Suprapubic skin (tissue), 4 donors: ENCODE data around the gene EMP2. TPM values are rescaled to one million over a fixed set of nuclear protein-coding genes. Genes with fewer than 3 reads are reported as not detected.

Experiments
- DNase-seq, 2 donors: peaks; one replicate each; pipeline ENCODE4 v3.0.0-alpha.2; 2019; ENCODE audit warnings: low spot score in 2 of 2
- H3K27ac ChIP-seq: fragments of 200-600 bp; sonication (generic); one replicate; pipeline ENCODE4 v1.5.1; 2019
- H3K27me3 ChIP-seq: fragments of 200-600 bp; sonication (generic); one replicate; pipeline ENCODE4 v1.5.1; 2019
- H3K36me3 ChIP-seq: fragments of 200-600 bp; sonication (generic); one replicate; pipeline ENCODE4 v1.5.1; 2019
- H3K4me1 ChIP-seq: fragments of 200-600 bp; sonication (generic); one replicate; pipeline ENCODE4 v1.5.1; 2019
- H3K4me3 ChIP-seq: fragments of 200-600 bp; sonication (generic); one replicate; pipeline ENCODE4 v1.5.1; 2019; ENCODE audit warnings: mild to moderate bottlenecking
- H3K9me3 ChIP-seq: fragments of 200-600 bp; sonication (generic); one replicate; pipeline ENCODE4 v1.5.1; 2019
- EP300 ChIP-seq: sonication (generic); formaldehyde crosslinking; IDR thresholded peaks from one replicate; pipeline ENCODE4 v1.6.1; 2017; ENCODE audit warnings: antibody characterized with exemption
- POLR2A ChIP-seq, 2 donors: fragments of 450-650 bp; IDR thresholded peaks; one replicate each; pipeline ENCODE4 v1.6.1; 2017; ENCODE audit warnings: antibody characterized with exemption in 2 of 2, mild to moderate bottlenecking in 2 of 2, moderate library complexity in 2 of 2
- POLR2AphosphoS5 ChIP-seq, 3 donors: sonication (generic); formaldehyde crosslinking; IDR thresholded peaks; one replicate each; pipeline ENCODE4 v1.6.1; 2017; ENCODE audit warnings: antibody characterized with exemption in 3 of 3
- WGBS: methylation state at CpG from one replicate; pipeline ENCODE4 v1.1.5; 2018; 5-methylcytosine and 5-hydroxymethylcytosine counted together
- total RNA-seq, 4 donors: library from RNA; depleted of rRNA; stranded (reverse); fragments of >200 nt; gene quantifications; one replicate each; pipeline ENCODE4 v1.1.0, GENCODE V29; 2016
- TF ChIP-seq, protein P1 (sequence below), 2 donors: fragments of 200-600 bp in 1 of 2; fragments of 450-650 bp in 1 of 2; sonication (generic) in 1 of 2; IDR thresholded peaks; one replicate each; pipeline ENCODE4 v1.5.1; 2016 to 2019; ENCODE audit warnings: antibody characterized with exemption in 2 of 2, mild to moderate bottlenecking in 1 of 2, moderate library complexity in 1 of 2

The EMP2 gene
- total RNA-seq, 4 donors from 2014 or later = 91.6 to 187 (median 139) TPM

DNA sequence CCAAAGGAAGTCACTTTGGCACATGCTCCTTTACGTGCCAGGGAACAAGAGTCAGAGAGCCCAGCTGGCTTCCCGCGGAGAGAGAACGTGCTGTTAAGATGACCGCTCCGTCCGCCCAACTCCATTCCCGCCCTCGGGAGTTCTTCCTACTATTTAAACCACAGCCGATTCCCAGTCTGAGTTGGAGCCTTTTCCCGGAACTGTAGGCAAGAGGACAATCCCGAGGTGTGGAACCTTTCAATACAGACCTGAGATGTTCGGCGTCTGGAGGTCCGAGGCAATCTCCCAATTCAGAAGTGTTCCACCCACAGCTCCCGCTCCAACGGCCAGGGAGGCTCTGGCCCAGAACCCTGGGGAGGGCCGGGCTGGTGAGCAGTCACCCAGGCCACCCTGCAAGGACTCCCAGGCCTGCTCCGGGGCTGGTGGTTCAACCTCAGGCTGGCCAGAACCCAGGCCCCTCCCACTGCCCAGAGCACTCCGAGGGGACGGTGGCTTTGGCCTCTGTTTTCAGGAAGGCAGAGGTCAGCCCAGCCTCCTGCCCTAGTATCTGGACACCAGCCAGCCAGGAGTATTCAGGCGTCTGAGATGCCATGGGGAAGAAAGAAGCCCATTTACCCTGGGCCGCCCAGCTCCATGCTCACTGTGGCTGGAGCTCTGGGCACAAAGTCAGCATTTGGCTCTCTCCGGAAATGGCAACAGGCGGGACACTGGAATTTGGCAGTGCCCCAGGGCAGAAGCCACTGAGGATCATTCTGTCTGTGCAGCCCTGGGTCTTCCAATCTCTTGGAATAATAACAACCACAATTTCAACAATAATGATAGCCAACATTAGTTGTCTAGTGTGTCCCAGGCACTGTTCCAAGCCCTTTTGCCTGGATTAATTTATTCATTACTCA lies 21.4 kb downstream of the EMP2 start:
- WGBS = 59% methylated on average over 15 of the region's 25 CpGs
- peak overlapping the region; percentile 86 for H3K27ac ChIP-seq
- peak overlapping the region; percentile 21 for H3K4me3 ChIP-seq
- H3K27me3 ChIP-seq = no peaks in the 10 kb centered on the region
- peaks cover 3% of the 10 kb centered on the region for H3K36me3 ChIP-seq
- peaks cover 37% of the 10 kb centered on the region for H3K4me1 ChIP-seq
- no peaks in the 10 kb centered on the region for H3K9me3 ChIP-seq
- DNase-seq = peak; percentile 85 to 87
- TF ChIP-seq POLR2A (IDR thresholded peaks at IDR 0.05) = no peak
- TF ChIP-seq EP300 = no peak
- TF ChIP-seq, protein P1, sequence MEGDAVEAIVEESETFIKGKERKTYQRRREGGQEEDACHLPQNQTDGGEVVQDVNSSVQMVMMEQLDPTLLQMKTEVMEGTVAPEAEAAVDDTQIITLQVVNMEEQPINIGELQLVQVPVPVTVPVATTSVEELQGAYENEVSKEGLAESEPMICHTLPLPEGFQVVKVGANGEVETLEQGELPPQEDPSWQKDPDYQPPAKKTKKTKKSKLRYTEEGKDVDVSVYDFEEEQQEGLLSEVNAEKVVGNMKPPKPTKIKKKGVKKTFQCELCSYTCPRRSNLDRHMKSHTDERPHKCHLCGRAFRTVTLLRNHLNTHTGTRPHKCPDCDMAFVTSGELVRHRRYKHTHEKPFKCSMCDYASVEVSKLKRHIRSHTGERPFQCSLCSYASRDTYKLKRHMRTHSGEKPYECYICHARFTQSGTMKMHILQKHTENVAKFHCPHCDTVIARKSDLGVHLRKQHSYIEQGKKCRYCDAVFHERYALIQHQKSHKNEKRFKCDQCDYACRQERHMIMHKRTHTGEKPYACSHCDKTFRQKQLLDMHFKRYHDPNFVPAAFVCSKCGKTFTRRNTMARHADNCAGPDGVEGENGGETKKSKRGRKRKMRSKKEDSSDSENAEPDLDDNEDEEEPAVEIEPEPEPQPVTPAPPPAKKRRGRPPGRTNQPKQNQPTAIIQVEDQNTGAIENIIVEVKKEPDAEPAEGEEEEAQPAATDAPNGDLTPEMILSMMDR (IDR thresholded peaks at IDR 0.05) = no peak
- no peak for TF ChIP-seq POLR2AphosphoS5 (IDR thresholded peaks at IDR 0.05)

DNA sequence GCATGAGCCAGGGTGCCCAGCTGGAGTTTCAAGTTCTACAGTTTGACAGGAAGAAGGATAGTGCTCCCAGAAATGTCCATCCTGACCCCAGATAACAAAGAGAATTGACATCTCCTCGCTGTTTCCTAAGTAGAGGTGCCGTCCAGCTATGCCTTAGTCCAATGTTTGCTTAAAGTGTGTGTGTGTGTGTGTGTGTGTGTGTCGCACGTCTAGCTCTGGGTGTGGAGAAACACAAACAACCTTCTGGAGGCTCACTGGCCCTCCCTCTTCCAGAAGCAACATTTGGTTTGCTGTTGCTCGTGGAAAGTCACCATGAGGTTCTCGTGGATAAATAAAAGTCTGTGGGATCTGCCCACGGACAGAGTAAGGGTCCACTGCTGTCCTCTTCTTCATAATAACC lies 22.1 kb downstream of the EMP2 start:
- 72% methylated on average over 5 of the region's 7 CpGs for WGBS
- H3K4me3 ChIP-seq = peak overlapping the region; percentile 21
- peaks cover 3% of the 10 kb centered on the region for H3K36me3 ChIP-seq
- no peaks in the 10 kb centered on the region for H3K27me3 ChIP-seq
- DNase-seq = no peak
- no peaks in the 10 kb centered on the region for H3K9me3 ChIP-seq
- H3K27ac ChIP-seq = peak overlapping the region; percentile 86
- no peak for TF ChIP-seq EP300
- TF ChIP-seq POLR2AphosphoS5 (IDR thresholded peaks at IDR 0.05) = no peak
- no peak for TF ChIP-seq POLR2A (IDR thresholded peaks at IDR 0.05)
- peaks cover 37% of the 10 kb centered on the region for H3K4me1 ChIP-seq

DNA sequence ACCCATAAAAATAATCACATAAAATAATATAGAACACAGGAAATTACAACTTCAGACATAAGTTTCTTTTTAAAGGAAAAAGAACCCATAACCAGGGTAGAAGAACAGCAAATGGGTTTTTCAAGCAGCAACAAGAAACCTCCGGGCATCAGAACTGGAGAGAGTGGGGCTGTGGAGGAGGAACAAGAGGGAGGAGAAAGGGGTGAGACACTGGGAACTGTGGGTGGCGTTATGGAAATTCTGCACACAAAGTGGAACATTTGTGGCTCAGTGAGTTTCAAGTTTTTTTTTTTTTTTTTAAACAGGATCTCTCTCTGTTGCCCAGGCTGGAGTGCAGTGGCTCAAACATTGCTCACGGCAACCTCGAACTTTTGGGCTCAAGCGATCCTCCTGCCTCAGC lies 22.6 kb downstream of the EMP2 start:
- Histone ChIP-seq H3K4me1 (peaks cover 37% of the 10 kb centered on the region), H3K27ac (peak overlapping the region; percentile 86), H3K4me3 (no peak overlapping the region), H3K36me3 (peaks cover 2% of the 10 kb centered on the region), H3K9me3 (no peaks in the 10 kb centered on the region), H3K27me3 (no peaks in the 10 kb centered on the region)
- no peak for TF ChIP-seq EP300
- TF ChIP-seq POLR2AphosphoS5 (IDR thresholded peaks at IDR 0.05) = no peak
- no peak for TF ChIP-seq POLR2A (IDR thresholded peaks at IDR 0.05)
- TF ChIP-seq, protein P1 (IDR thresholded peaks at IDR 0.05) = no peak
- WGBS = 84% methylated on average over 5 of the region's 5 CpGs
- no peak for DNase-seq

DNA sequence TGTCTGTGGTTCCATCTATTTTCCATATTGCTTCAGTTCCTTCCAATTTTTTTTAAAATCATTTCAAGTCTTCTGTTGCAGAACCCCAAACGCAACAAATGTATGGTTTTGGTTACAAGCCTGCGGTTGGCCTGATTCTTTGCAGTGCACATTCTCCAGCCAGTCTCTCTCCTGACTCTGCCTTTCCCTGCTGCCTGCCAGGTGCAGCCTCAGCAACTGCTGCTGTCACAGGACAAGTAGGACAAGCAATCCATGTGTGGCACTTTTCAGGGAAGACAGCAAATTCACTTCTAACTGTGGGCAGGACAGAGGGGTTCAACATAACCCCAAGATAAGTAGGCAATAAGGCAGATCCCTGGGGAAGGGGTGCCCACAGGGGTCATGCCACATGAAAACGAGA lies 24.2 kb downstream of the EMP2 start:
- TF ChIP-seq POLR2AphosphoS5 (IDR thresholded peaks at IDR 0.05) (no peak), EP300 (no peak), POLR2A (IDR thresholded peaks at IDR 0.05) (no peak)
- TF ChIP-seq, protein P1 (IDR thresholded peaks at IDR 0.05) = no peak
- no peak for DNase-seq
- 96% methylated on average over 3 of the region's 3 CpGs for WGBS
- Histone ChIP-seq H3K27ac (no peak overlapping the region), H3K36me3 (no peaks in the 10 kb centered on the region), H3K27me3 (no peaks in the 10 kb centered on the region), H3K9me3 (no peaks in the 10 kb centered on the region), H3K4me1 (peaks cover 34% of the 10 kb centered on the region), H3K4me3 (no peak overlapping the region)

DNA sequence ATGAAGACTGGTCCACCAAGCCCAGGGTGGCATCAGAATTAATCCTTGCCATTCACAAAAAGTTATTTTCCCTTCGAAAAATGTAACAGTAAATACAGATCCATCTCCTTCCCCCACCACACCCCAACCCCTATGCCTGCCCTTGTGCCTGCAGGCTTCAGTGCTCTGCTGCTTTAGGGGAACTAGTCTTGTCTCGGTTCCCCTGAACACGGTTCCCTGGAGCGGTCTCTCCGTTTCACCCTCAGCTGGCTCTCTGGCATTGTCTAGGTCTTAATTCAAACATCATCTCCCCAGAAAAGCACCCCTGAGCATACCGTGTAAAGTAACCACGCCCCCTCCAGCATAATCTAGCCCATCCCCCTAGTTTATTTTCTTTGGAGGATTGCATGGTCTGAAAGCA lies 25.8 kb downstream of the EMP2 start:
- Histone ChIP-seq H3K4me1 (peaks cover 19% of the 10 kb centered on the region), H3K27ac (no peak overlapping the region), H3K9me3 (no peaks in the 10 kb centered on the region), H3K36me3 (no peaks in the 10 kb centered on the region), H3K27me3 (no peaks in the 10 kb centered on the region), H3K4me3 (no peak overlapping the region)
- 89% methylated on average over 7 of the region's 7 CpGs for WGBS
- DNase-seq = no peak
- TF ChIP-seq EP300 = no peak
- TF ChIP-seq, protein P1 (IDR thresholded peaks at IDR 0.05) = no peak
- TF ChIP-seq POLR2AphosphoS5 (IDR thresholded peaks at IDR 0.05) = no peak
- no peak for TF ChIP-seq POLR2A (IDR thresholded peaks at IDR 0.05)
